ENCODE results near the gene STX16. TPM values are rescaled to one million over a fixed set of nuclear protein-coding genes. Genes with fewer than 3 reads are reported as not detected.

The STX16 gene, protein sequence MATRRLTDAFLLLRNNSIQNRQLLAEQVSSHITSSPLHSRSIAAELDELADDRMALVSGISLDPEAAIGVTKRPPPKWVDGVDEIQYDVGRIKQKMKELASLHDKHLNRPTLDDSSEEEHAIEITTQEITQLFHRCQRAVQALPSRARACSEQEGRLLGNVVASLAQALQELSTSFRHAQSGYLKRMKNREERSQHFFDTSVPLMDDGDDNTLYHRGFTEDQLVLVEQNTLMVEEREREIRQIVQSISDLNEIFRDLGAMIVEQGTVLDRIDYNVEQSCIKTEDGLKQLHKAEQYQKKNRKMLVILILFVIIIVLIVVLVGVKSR
- polyA plus RNA-seq: 10 to 100 TPM; 27.3 to 51.0 TPM

DNA sequence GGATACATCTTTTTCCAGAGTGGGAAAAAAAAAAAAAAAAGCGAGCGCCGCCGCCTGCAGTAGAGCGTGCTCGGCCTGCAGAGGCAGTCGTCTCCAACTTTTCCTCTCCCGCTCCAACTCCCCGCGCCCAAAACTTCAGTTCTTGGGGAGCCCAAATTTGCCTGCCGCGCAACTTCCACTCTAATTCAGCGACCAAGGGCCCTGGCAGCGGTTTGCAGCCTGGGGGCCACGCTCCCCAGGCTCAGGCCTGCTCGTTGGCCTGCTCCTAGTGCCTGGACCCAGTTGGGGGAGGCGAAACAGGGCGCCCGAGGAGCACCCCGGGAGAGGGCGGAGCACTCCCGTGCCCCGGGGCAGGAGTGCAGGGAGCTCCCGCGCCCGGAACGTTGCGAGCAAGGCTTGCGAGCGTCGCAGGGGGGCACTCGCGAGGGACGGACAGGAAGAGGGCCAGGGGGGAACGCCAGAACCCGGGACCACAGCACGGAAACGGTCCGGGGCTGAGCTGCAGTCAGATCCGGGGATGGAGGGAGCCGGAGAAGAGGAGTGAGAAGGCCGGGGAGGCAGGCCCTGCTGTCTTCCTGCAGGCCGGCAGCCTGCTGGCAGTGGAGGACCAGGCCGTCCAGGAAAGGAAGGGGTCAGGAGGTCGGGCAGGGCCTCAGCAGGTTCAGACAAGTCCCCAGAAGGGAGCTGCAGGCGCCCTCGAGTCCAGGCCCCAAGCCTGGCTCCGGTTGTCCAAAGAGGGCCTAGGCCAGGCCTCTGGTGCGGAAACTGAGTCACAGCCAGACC lies at the start of gene STX16:
Gene STX16 (plus strand): TSS at position 508 of the 783 bp plus-strand sequence. CDS start 724 bp downstream, outside the sequence.
- H3K27ac ChIP-seq (ENCODE audit: low read depth in 2 of 2, low read length in 1 of 2): peak within 1 kb of the TSS; percentile 92 to 99
- WGBS, 2 donors: 0% methylated on average over 49 of the region's 49 CpGs
- peak within 1 kb of the TSS; percentile 84 to 91 for H3K4me3 ChIP-seq (ENCODE audit: low read depth in 1 of 2, low read length in 2 of 2)
- no peaks in the 10 kb centered on the region for H3K27me3 ChIP-seq (ENCODE audit: control insufficient read depth in 1 of 2, insufficient read depth in 2 of 2, low read length in 2 of 2)
- peaks cover 0 to 1% of the 10 kb centered on the region in 2 donors for H3K4me1 ChIP-seq (ENCODE audit: control insufficient read depth in 2 of 2, insufficient read depth in 2 of 2, low read length in 1 of 2)
- H3K9me3 ChIP-seq (ENCODE audit: control insufficient read depth in 2 of 2, insufficient read depth in 1 of 2, low read depth in 1 of 2, low read length in 1 of 2): no peaks in the 10 kb centered on the region
- H3K36me3 ChIP-seq (ENCODE audit: control insufficient read depth in 2 of 2, insufficient read depth in 2 of 2, low read length in 1 of 2): no peaks in the 10 kb centered on the region

DNA sequence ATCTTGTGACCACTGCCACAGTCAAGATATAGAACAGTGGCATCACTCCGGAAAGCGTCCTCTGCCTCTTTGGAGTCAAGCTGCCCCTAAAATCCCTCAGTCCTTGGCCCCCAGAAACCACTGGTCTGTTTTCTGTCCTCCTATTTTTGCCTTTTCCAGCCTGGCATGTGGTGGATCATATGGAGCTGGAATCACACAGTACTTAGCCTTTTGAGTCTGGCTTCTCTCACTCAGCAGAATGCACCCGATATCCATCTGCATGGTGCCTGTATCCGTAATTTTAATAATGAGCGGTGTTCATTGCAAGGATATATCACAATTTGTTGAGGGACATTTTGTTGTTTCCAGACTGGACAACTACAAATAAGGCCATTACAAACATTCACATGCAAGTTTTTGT lies 49.0 kb upstream of the STX16 start:
- 88 to 89% methylated on average over 5 of the region's 5 CpGs for WGBS, 2 donors

DNA sequence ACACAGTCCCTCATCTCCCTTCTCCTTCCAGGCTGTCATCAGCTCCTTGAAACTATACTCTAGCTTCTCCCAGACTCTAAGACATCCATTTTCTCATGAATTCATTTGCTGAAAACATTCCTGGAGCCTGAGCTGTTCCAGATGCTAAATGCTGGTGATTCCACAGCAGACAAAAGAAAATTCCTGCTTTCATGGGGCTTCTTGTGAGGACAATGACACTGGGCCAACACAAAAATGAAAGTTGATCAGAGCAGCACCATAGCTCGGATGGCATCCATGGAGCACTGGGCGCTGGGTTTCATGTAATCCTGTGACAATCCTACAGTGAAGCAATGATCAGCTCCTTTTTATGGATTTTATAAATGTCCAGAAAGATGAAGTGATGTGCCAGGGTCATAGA lies 47.4 kb upstream of the STX16 start:
- peaks cover 0 to 5% of the 10 kb centered on the region in 2 donors for H3K9me3 ChIP-seq (ENCODE audit: control insufficient read depth in 2 of 2, insufficient read depth in 1 of 2, low read depth in 1 of 2, low read length in 1 of 2)
- H3K27me3 ChIP-seq (ENCODE audit: control insufficient read depth in 1 of 2, insufficient read depth in 2 of 2, low read length in 2 of 2): no peaks in the 10 kb centered on the region
- peaks cover 0 to 3% of the 10 kb centered on the region in 2 donors for H3K4me1 ChIP-seq (ENCODE audit: control insufficient read depth in 2 of 2, insufficient read depth in 2 of 2, low read length in 1 of 2)
- H3K4me3 ChIP-seq (ENCODE audit: low read depth in 1 of 2, low read length in 2 of 2): no peak overlapping the region
- 81 to 92% methylated on average over 2 of the region's 2 CpGs for WGBS, 2 donors
- no peaks in the 10 kb centered on the region for H3K36me3 ChIP-seq (ENCODE audit: control insufficient read depth in 2 of 2, insufficient read depth in 2 of 2, low read length in 1 of 2)
- H3K27ac ChIP-seq (ENCODE audit: low read depth in 2 of 2, low read length in 1 of 2): no peak overlapping the region

More for the DNA sequence above, 49.0 kb upstream of the STX16 start:
- no peaks in the 10 kb centered on the region for H3K27me3 ChIP-seq (ENCODE audit: control insufficient read depth in 1 of 2, insufficient read depth in 2 of 2, low read length in 2 of 2)
- no peaks in the 10 kb centered on the region for H3K36me3 ChIP-seq (ENCODE audit: control insufficient read depth in 2 of 2, insufficient read depth in 2 of 2, low read length in 1 of 2)
- no peak overlapping the region for H3K4me3 ChIP-seq (ENCODE audit: low read depth in 1 of 2, low read length in 2 of 2)
- peaks cover 3 to 6% of the 10 kb centered on the region in 2 donors for H3K4me1 ChIP-seq (ENCODE audit: control insufficient read depth in 2 of 2, insufficient read depth in 2 of 2, low read length in 1 of 2)
- H3K9me3 ChIP-seq (ENCODE audit: control insufficient read depth in 2 of 2, insufficient read depth in 1 of 2, low read depth in 1 of 2, low read length in 1 of 2): peaks cover 0 to 5% of the 10 kb centered on the region in 2 donors
- H3K27ac ChIP-seq (ENCODE audit: low read depth in 2 of 2, low read length in 1 of 2): no peak overlapping the region

DNA sequence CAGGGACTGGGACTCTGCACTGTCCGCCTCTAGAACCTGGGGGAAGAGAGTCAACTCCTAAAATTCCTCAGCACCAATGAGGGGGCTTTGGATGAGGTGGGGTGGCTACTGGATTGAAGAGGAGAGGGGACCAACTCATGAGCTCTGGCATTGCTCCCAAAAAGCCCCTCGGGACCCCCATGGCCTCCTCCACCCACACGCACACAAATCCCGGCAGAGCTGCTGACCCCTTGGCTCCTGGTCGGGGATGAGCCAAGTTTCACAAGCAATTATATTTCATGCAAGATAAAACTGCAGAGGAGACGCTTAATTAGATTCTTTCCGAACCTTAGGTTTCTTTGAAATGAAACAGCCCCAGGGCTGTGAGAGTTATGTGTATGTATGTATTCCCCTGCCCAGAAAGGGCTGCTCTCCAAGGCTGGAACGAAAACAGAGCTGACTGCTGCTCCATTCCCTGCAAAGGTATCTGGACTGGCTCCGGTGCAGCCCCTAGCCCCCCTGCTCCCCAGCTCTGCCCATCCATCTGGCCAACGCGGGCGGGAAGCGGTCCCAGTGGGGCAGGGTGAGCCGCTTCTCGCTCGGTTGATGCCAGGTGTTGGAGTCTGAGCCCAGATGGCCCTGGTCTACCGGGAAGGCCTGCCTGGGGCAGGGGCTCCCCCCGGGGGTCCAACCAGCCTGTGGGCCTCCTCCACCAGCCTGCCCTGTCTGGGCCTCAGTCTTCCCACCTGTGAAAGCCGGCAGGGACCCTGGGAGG lies 46.8 kb upstream of the STX16 start:
- Histone ChIP-seq H3K4me1 (ENCODE audit: control insufficient read depth in 2 of 2, insufficient read depth in 2 of 2, low read length in 1 of 2) (peaks cover 0 to 3% of the 10 kb centered on the region in 2 donors), H3K27me3 (ENCODE audit: control insufficient read depth in 1 of 2, insufficient read depth in 2 of 2, low read length in 2 of 2) (no peaks in the 10 kb centered on the region), H3K4me3 (ENCODE audit: low read depth in 1 of 2, low read length in 2 of 2) (no peak overlapping the region), H3K36me3 (ENCODE audit: control insufficient read depth in 2 of 2, insufficient read depth in 2 of 2, low read length in 1 of 2) (no peaks in the 10 kb centered on the region), H3K9me3 (ENCODE audit: control insufficient read depth in 2 of 2, insufficient read depth in 1 of 2, low read depth in 1 of 2, low read length in 1 of 2) (peaks cover 0 to 5% of the 10 kb centered on the region in 2 donors), H3K27ac (ENCODE audit: low read depth in 2 of 2, low read length in 1 of 2) (no peak overlapping the region)
- 40 to 51% methylated on average over 19 of the region's 19 CpGs for WGBS, 2 donors

- peaks cover 3 to 4% of the 10 kb centered on the region in 2 donors for H3K4me1 ChIP-seq (ENCODE audit: control insufficient read depth in 2 of 2, insufficient read depth in 2 of 2, low read length in 1 of 2)
- no peak overlapping the region for H3K4me3 ChIP-seq (ENCODE audit: low read depth in 1 of 2, low read length in 2 of 2)
- peaks cover 0 to 5% of the 10 kb centered on the region in 2 donors for H3K9me3 ChIP-seq (ENCODE audit: control insufficient read depth in 2 of 2, insufficient read depth in 1 of 2, low read depth in 1 of 2, low read length in 1 of 2)
- H3K27ac ChIP-seq (ENCODE audit: low read depth in 2 of 2, low read length in 1 of 2): no peak overlapping the region
- H3K36me3 ChIP-seq (ENCODE audit: control insufficient read depth in 2 of 2, insufficient read depth in 2 of 2, low read length in 1 of 2): no peaks in the 10 kb centered on the region
- no peaks in the 10 kb centered on the region for H3K27me3 ChIP-seq (ENCODE audit: control insufficient read depth in 1 of 2, insufficient read depth in 2 of 2, low read length in 2 of 2)
- WGBS, 2 donors: 84 to 88% methylated on average over 19 of the region's 19 CpGs
These were observed 45.6 kb upstream of the STX16 start for GRCh38 chr20:58605292-58606065.

DNA sequence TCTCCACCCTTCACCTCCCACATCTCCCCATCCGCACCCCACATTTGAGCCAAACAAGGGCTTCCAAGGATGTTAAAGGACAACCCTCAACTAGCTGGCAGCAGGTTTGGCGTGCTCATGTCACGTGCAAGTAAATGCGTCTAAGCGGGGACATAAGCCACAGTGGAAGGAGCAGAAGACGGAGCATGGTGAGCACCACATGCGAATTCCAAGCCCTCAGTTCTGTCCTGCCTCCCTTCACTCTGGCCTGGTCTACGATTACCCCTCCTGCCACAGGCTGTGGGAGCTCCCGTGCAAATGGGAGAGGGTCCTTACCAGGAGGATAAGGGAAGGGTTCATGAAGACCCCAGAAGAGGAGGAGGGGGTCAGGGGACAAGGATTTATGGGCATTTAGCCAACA lies 44.9 kb upstream of the STX16 start:
- Histone ChIP-seq H3K9me3 (ENCODE audit: control insufficient read depth in 2 of 2, insufficient read depth in 1 of 2, low read depth in 1 of 2, low read length in 1 of 2) (peaks cover 0 to 5% of the 10 kb centered on the region in 2 donors), H3K4me3 (ENCODE audit: low read depth in 1 of 2, low read length in 2 of 2) (no peak overlapping the region), H3K27me3 (ENCODE audit: control insufficient read depth in 1 of 2, insufficient read depth in 2 of 2, low read length in 2 of 2) (no peaks in the 10 kb centered on the region), H3K36me3 (ENCODE audit: control insufficient read depth in 2 of 2, insufficient read depth in 2 of 2, low read length in 1 of 2) (no peaks in the 10 kb centered on the region), H3K4me1 (ENCODE audit: control insufficient read depth in 2 of 2, insufficient read depth in 2 of 2, low read length in 1 of 2) (peaks cover 3 to 9% of the 10 kb centered on the region in 2 donors), H3K27ac (ENCODE audit: low read depth in 2 of 2, low read length in 1 of 2) (no peak overlapping the region)
- 92 to 96% methylated on average over 9 of the region's 9 CpGs for WGBS, 2 donors

GRCh38 chr20:58608096-58608840 lies 42.8 kb upstream of the STX16 start:
- Histone ChIP-seq H3K27ac (ENCODE audit: low read depth in 2 of 2, low read length in 1 of 2) (no peak overlapping the region), H3K4me1 (ENCODE audit: control insufficient read depth in 2 of 2, insufficient read depth in 2 of 2, low read length in 1 of 2) (peaks cover 3 to 19% of the 10 kb centered on the region in 2 donors), H3K27me3 (ENCODE audit: control insufficient read depth in 1 of 2, insufficient read depth in 2 of 2, low read length in 2 of 2) (no peaks in the 10 kb centered on the region), H3K36me3 (ENCODE audit: control insufficient read depth in 2 of 2, insufficient read depth in 2 of 2, low read length in 1 of 2) (no peaks in the 10 kb centered on the region), H3K9me3 (ENCODE audit: control insufficient read depth in 2 of 2, insufficient read depth in 1 of 2, low read depth in 1 of 2, low read length in 1 of 2) (peaks cover 0 to 3% of the 10 kb centered on the region in 2 donors), H3K4me3 (ENCODE audit: low read depth in 1 of 2, low read length in 2 of 2) (no peak overlapping the region)
- 75 to 80% methylated on average over 17 of the region's 17 CpGs for WGBS, 2 donors

GRCh38 chr20:58609026-58609425 lies 42.1 kb upstream of the STX16 start:
- no peaks in the 10 kb centered on the region for H3K27me3 ChIP-seq (ENCODE audit: control insufficient read depth in 1 of 2, insufficient read depth in 2 of 2, low read length in 2 of 2)
- no peaks in the 10 kb centered on the region for H3K36me3 ChIP-seq (ENCODE audit: control insufficient read depth in 2 of 2, insufficient read depth in 2 of 2, low read length in 1 of 2)
- H3K27ac ChIP-seq (ENCODE audit: low read depth in 2 of 2, low read length in 1 of 2): no peak overlapping the region
- H3K4me1 ChIP-seq (ENCODE audit: control insufficient read depth in 2 of 2, insufficient read depth in 2 of 2, low read length in 1 of 2): peaks cover 3 to 19% of the 10 kb centered on the region in 2 donors
- 88 to 95% methylated on average over 12 of the region's 12 CpGs for WGBS, 2 donors
- no peak overlapping the region for H3K4me3 ChIP-seq (ENCODE audit: low read depth in 1 of 2, low read length in 2 of 2)
- peaks cover 0 to 3% of the 10 kb centered on the region in 2 donors for H3K9me3 ChIP-seq (ENCODE audit: control insufficient read depth in 2 of 2, insufficient read depth in 1 of 2, low read depth in 1 of 2, low read length in 1 of 2)

Measured in esophagus (tissue), 2 donors.